Measurements from ENCODE around the gene GLCE.
"Not testable (repeated sequence)": the region's sequence is repeated elsewhere in the genome, so short reads cannot be mapped to it uniquely, and the experiment has no call there.

The GLCE gene

GRCh38 chr15:69150841-69151240, 9.6 kb upstream of the GLCE start:
- Histone ChIP-seq H3K4me1 (ENCODE audit: insufficient read depth, low read length) (no peaks in the 10 kb centered on the region), H3K27ac (ENCODE audit: low read depth, low read length) (no peak overlapping the region), H3K4me3 (ENCODE audit: low read depth in 1 of 2, low read length in 2 of 2) (no peak overlapping the region), H3K36me3 (ENCODE audit: insufficient read depth, low read length) (no peaks in the 10 kb centered on the region), H3K9ac (ENCODE audit: low read length) (no peak overlapping the region), H3K27me3 (ENCODE audit: control insufficient read depth in 1 of 2, insufficient read depth in 2 of 2, low read length in 2 of 2) (no peaks in the 10 kb centered on the region), H3K9me3 (ENCODE audit: low read length) (no peaks in the 10 kb centered on the region)

GRCh38 chr15:69153046-69153445, 7.4 kb upstream of the GLCE start:
- Histone ChIP-seq H3K27ac (ENCODE audit: low read depth, low read length) (no peak overlapping the region), H3K27me3 (ENCODE audit: control insufficient read depth in 1 of 2, insufficient read depth in 2 of 2, low read length in 2 of 2) (no peaks in the 10 kb centered on the region), H3K36me3 (ENCODE audit: insufficient read depth, low read length) (no peaks in the 10 kb centered on the region), H3K9ac (ENCODE audit: low read length) (no peak overlapping the region), H3K9me3 (ENCODE audit: low read length) (no peaks in the 10 kb centered on the region), H3K4me1 (ENCODE audit: insufficient read depth, low read length) (no peaks in the 10 kb centered on the region), H3K4me3 (ENCODE audit: low read depth in 1 of 2, low read length in 2 of 2) (no peak overlapping the region)

GRCh38 chr15:69153587-69153986, 6.8 kb upstream of the GLCE start:
- not testable (repeated sequence) for H3K4me3 ChIP-seq (ENCODE audit: low read depth in 1 of 2, low read length in 2 of 2); H3K36me3 ChIP-seq (ENCODE audit: insufficient read depth, low read length); H3K27me3 ChIP-seq (ENCODE audit: control insufficient read depth in 1 of 2, insufficient read depth in 2 of 2, low read length in 2 of 2); H3K27ac ChIP-seq (ENCODE audit: low read depth, low read length); H3K9ac ChIP-seq (ENCODE audit: low read length); H3K4me1 ChIP-seq (ENCODE audit: insufficient read depth, low read length); H3K9me3 ChIP-seq (ENCODE audit: low read length)

- Histone ChIP-seq H3K9ac (ENCODE audit: low read length) (no peak overlapping the region), H3K27me3 (ENCODE audit: control insufficient read depth in 1 of 2, insufficient read depth in 2 of 2, low read length in 2 of 2) (no peaks in the 10 kb centered on the region), H3K27ac (ENCODE audit: low read depth, low read length) (no peak overlapping the region), H3K4me3 (ENCODE audit: low read depth in 1 of 2, low read length in 2 of 2) (no peak overlapping the region), H3K36me3 (ENCODE audit: insufficient read depth, low read length) (no peaks in the 10 kb centered on the region), H3K9me3 (ENCODE audit: low read length) (no peaks in the 10 kb centered on the region), H3K4me1 (ENCODE audit: insufficient read depth, low read length) (no peaks in the 10 kb centered on the region)
Observed at GRCh38 chr15:69154078-69154477, 6.4 kb upstream of the GLCE start.

- H3K4me1 ChIP-seq (ENCODE audit: insufficient read depth, low read length), result no peaks in the 10 kb centered on the region
- no peak overlapping the region for H3K4me3 ChIP-seq (ENCODE audit: low read depth in 1 of 2, low read length in 2 of 2)
- H3K27ac ChIP-seq (ENCODE audit: low read depth, low read length), result no peak overlapping the region
- no peaks in the 10 kb centered on the region for H3K36me3 ChIP-seq (ENCODE audit: insufficient read depth, low read length)
- no peaks in the 10 kb centered on the region for H3K9me3 ChIP-seq (ENCODE audit: low read length)
- H3K27me3 ChIP-seq (ENCODE audit: control insufficient read depth in 1 of 2, insufficient read depth in 2 of 2, low read length in 2 of 2), result no peaks in the 10 kb centered on the region
- no peak overlapping the region for H3K9ac ChIP-seq (ENCODE audit: low read length)
Observed at GRCh38 chr15:69154684-69155083, 5.8 kb upstream of the GLCE start.

- H3K9me3 ChIP-seq (ENCODE audit: low read length), result no peaks in the 10 kb centered on the region
- no peak overlapping the region for H3K4me3 ChIP-seq (ENCODE audit: low read depth in 1 of 2, low read length in 2 of 2)
- peaks cover 4% of the 10 kb centered on the region for H3K4me1 ChIP-seq (ENCODE audit: insufficient read depth, low read length)
- H3K9ac ChIP-seq (ENCODE audit: low read length), result no peak overlapping the region
- H3K36me3 ChIP-seq (ENCODE audit: insufficient read depth, low read length), result no peaks in the 10 kb centered on the region
- no peak overlapping the region for H3K27ac ChIP-seq (ENCODE audit: low read depth, low read length)
- no peaks in the 10 kb centered on the region for H3K27me3 ChIP-seq (ENCODE audit: control insufficient read depth in 1 of 2, insufficient read depth in 2 of 2, low read length in 2 of 2)
Observed at GRCh38 chr15:69156736-69157381, 3.6 kb upstream of the GLCE start.

GRCh38 chr15:69158201-69158842, 2.1 kb upstream of the GLCE start:
- no peaks in the 10 kb centered on the region for H3K36me3 ChIP-seq (ENCODE audit: insufficient read depth, low read length)
- H3K4me1 ChIP-seq (ENCODE audit: insufficient read depth, low read length), result peaks cover 9% of the 10 kb centered on the region
- no peaks in the 10 kb centered on the region for H3K27me3 ChIP-seq (ENCODE audit: control insufficient read depth in 1 of 2, insufficient read depth in 2 of 2, low read length in 2 of 2)
- no peak overlapping the region for H3K27ac ChIP-seq (ENCODE audit: low read depth, low read length)
- no peak overlapping the region for H3K4me3 ChIP-seq (ENCODE audit: low read depth in 1 of 2, low read length in 2 of 2)
- H3K9me3 ChIP-seq (ENCODE audit: low read length), result no peaks in the 10 kb centered on the region
- H3K9ac ChIP-seq (ENCODE audit: low read length), result no peak overlapping the region

- Histone ChIP-seq H3K27ac (ENCODE audit: low read depth, low read length) (no peak overlapping the region), H3K27me3 (ENCODE audit: control insufficient read depth in 1 of 2, insufficient read depth in 2 of 2, low read length in 2 of 2) (no peaks in the 10 kb centered on the region), H3K9me3 (ENCODE audit: low read length) (no peaks in the 10 kb centered on the region), H3K9ac (ENCODE audit: low read length) (no peak overlapping the region), H3K36me3 (ENCODE audit: insufficient read depth, low read length) (no peaks in the 10 kb centered on the region), H3K4me3 (ENCODE audit: low read depth in 1 of 2, low read length in 2 of 2) (no peak overlapping the region), H3K4me1 (ENCODE audit: insufficient read depth, low read length) (peaks cover 9% of the 10 kb centered on the region)
Observed at GRCh38 chr15:69158843-69159240, 1.6 kb upstream of the GLCE start.

- no peak overlapping the region for H3K9ac ChIP-seq (ENCODE audit: low read length)
- H3K4me1 ChIP-seq (ENCODE audit: insufficient read depth, low read length), result peaks cover 9% of the 10 kb centered on the region
- no peak overlapping the region for H3K27ac ChIP-seq (ENCODE audit: low read depth, low read length)
- no peaks in the 10 kb centered on the region for H3K36me3 ChIP-seq (ENCODE audit: insufficient read depth, low read length)
- H3K27me3 ChIP-seq (ENCODE audit: control insufficient read depth in 1 of 2, insufficient read depth in 2 of 2, low read length in 2 of 2), result no peaks in the 10 kb centered on the region
- peak overlapping the region; percentile 39 to 91 for H3K4me3 ChIP-seq (ENCODE audit: low read depth in 1 of 2, low read length in 2 of 2)
- H3K9me3 ChIP-seq (ENCODE audit: low read length), result no peaks in the 10 kb centered on the region
Observed at GRCh38 chr15:69159805-69160140, 662 bp upstream of the GLCE start.

- no peaks in the 10 kb centered on the region for H3K9me3 ChIP-seq (ENCODE audit: low read length)
- H3K9ac ChIP-seq (ENCODE audit: low read length), result peak overlapping the region; percentile 53
- no peaks in the 10 kb centered on the region for H3K36me3 ChIP-seq (ENCODE audit: insufficient read depth, low read length)
- peak overlapping the region; percentile 66 to 91 for H3K4me3 ChIP-seq (ENCODE audit: low read depth in 1 of 2, low read length in 2 of 2)
- H3K4me1 ChIP-seq (ENCODE audit: insufficient read depth, low read length), result peaks cover 9% of the 10 kb centered on the region
- H3K27me3 ChIP-seq (ENCODE audit: control insufficient read depth in 1 of 2, insufficient read depth in 2 of 2, low read length in 2 of 2), result no peaks in the 10 kb centered on the region
- peak overlapping the region; percentile 39 for H3K27ac ChIP-seq (ENCODE audit: low read depth, low read length)
Observed at GRCh38 chr15:69161079-69161877, 843 bp downstream of the GLCE start.

GRCh38 chr15:69161878-69162213, 1.4 kb downstream of the GLCE start:
- H3K9me3 ChIP-seq (ENCODE audit: low read length), result no peaks in the 10 kb centered on the region
- peak overlapping the region; percentile 18 for H3K9ac ChIP-seq (ENCODE audit: low read length)
- no peak overlapping the region for H3K27ac ChIP-seq (ENCODE audit: low read depth, low read length)
- H3K4me1 ChIP-seq (ENCODE audit: insufficient read depth, low read length), result peaks cover 9% of the 10 kb centered on the region
- H3K4me3 ChIP-seq (ENCODE audit: low read depth in 1 of 2, low read length in 2 of 2), result peak overlapping the region; percentile 66 to 91
- no peaks in the 10 kb centered on the region for H3K36me3 ChIP-seq (ENCODE audit: insufficient read depth, low read length)
- no peaks in the 10 kb centered on the region for H3K27me3 ChIP-seq (ENCODE audit: control insufficient read depth in 1 of 2, insufficient read depth in 2 of 2, low read length in 2 of 2)
